GM21576 (cell line): ENCODE results near the gene SLC6A2.
"Not testable (repeated sequence)": the region's sequence is repeated elsewhere in the genome, so short reads cannot be mapped to it uniquely, and the experiment has no call there.

Experiments
- ATAC-seq: cut with Tn5 transposase; IDR thresholded peaks from one replicate; pipeline ENCODE4 v1.9.1; 2021; ENCODE audit warnings: mild to moderate bottlenecking, moderate library complexity; ENCODE audit not compliant: unreplicated experiment

SLC6A2 gene

DNA sequence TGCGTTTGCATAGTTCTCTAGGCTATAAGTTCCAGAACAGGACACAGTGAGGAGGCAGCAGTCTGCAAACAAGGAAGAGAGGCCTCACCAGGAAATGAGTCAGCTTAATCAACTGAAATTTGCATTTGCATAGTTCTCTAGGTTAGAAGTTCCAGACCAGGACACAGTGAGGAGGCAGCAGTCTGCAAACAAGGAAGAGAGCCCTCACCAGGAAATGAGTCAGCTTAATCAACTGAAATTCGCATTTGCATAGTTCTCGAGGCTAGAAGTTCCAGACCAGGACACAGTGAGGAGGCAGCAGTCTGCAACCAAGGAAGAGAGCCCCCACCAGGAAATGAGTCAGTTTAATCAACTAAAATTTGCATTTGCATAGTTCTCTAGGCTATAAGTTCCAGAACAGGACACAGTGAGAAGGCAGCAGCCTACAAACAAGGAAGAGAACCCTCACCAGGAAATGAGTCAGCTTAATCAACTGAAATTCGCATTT lies 97.4 kb downstream of the SLC6A2 start:
- not testable (repeated sequence) for ATAC-seq
